Ramos (cell line): ENCODE measurements around the gene LSM7.

Experiments
- in situ Hi-C: fragments of 300-500 bp; cut with MboI; formaldehyde crosslinking; loops from one replicate; pipeline ENCODE4 v1.14.3; 2022; ENCODE audit warnings: low sequenced_read_pairs; ENCODE audit not compliant: unreplicated experiment

The LSM7 gene

GRCh38 chr19:2339644-2340310 lies 11.4 kb upstream of the LSM7 start:
- in situ Hi-C loops: no loop called here

- in situ Hi-C loops: no loop called here
Measured at GRCh38 chr19:2338751-2339643, 10.6 kb upstream of the LSM7 start.

GRCh38 chr19:2338055-2338615 lies 9.7 kb upstream of the LSM7 start:
- in situ Hi-C loops: no loop called here

GRCh38 chr19:2337329-2337707 lies 8.9 kb upstream of the LSM7 start:
- in situ Hi-C loops: no loop called here

- in situ Hi-C loops: no loop called here
Measured at GRCh38 chr19:2336528-2337328, 8.3 kb upstream of the LSM7 start.

- in situ Hi-C loops: no loop called here
Measured at GRCh38 chr19:2335848-2336247, 7.5 kb upstream of the LSM7 start.

GRCh38 chr19:2334986-2335846 lies 6.8 kb upstream of the LSM7 start:
- in situ Hi-C loops: no loop called here

GRCh38 chr19:2334426-2334825 lies 6.0 kb upstream of the LSM7 start:
- in situ Hi-C loops: no loop called here

GRCh38 chr19:2333807-2334211 lies 5.4 kb upstream of the LSM7 start:
- in situ Hi-C loops: no loop called here

GRCh38 chr19:2333027-2333806 lies 4.8 kb upstream of the LSM7 start:
- in situ Hi-C loops: no loop called here

- in situ Hi-C loops: no loop called here
Measured at GRCh38 chr19:2332341-2333026, 4.1 kb upstream of the LSM7 start.

- in situ Hi-C loops: no loop called here
Measured at GRCh38 chr19:2331601-2332246, 3.3 kb upstream of the LSM7 start.

- in situ Hi-C loops: no loop called here
Measured at GRCh38 chr19:2330632-2331284, 2.4 kb upstream of the LSM7 start.

- in situ Hi-C loops: no loop called here
Measured at GRCh38 chr19:2330255-2330631, 1.9 kb upstream of the LSM7 start.

- in situ Hi-C loops: no loop called here
Measured at GRCh38 chr19:2329501-2329916, 1.1 kb upstream of the LSM7 start.

GRCh38 chr19:2329149-2329478 lies 728 bp upstream of the LSM7 start:
- in situ Hi-C loops: no loop called here

- in situ Hi-C loops: no loop called here
Measured at GRCh38 chr19:2327773-2328400, 499 bp downstream of the LSM7 start.
